Transverse colon (tissue), 3 donors: Measurements from ENCODE around the gene NLRC5.

Experiments used
- POLR2A ChIP-seq: fragments of 450-650 bp; IDR thresholded peaks from one replicate; pipeline ENCODE4 v1.6.1; 2016; ENCODE audit warnings: antibody characterized with exemption, mild to moderate bottlenecking, moderate library complexity
- TF ChIP-seq, protein P1 (sequence below), 5 experiments: fragments of 200-600 bp in 3 of 5; fragments of 450-650 bp in 2 of 5; sonication (generic) in 3 of 5; IDR thresholded peaks; 1 replicate in 2 of 5; 2 replicates in 3 of 5; pipeline ENCODE4 v1.5.1; 2016 to 2017; ENCODE audit warnings: antibody characterized with exemption in 5 of 5, inconsistent platforms in 3 of 5, mild to moderate bottlenecking in 2 of 5, moderate library complexity in 1 of 5

GRCh38 chr16:57042157-57043111 lies 53.1 kb downstream of the NLRC5 start:
- no peak for TF ChIP-seq POLR2A
- TF ChIP-seq, protein P1, sequence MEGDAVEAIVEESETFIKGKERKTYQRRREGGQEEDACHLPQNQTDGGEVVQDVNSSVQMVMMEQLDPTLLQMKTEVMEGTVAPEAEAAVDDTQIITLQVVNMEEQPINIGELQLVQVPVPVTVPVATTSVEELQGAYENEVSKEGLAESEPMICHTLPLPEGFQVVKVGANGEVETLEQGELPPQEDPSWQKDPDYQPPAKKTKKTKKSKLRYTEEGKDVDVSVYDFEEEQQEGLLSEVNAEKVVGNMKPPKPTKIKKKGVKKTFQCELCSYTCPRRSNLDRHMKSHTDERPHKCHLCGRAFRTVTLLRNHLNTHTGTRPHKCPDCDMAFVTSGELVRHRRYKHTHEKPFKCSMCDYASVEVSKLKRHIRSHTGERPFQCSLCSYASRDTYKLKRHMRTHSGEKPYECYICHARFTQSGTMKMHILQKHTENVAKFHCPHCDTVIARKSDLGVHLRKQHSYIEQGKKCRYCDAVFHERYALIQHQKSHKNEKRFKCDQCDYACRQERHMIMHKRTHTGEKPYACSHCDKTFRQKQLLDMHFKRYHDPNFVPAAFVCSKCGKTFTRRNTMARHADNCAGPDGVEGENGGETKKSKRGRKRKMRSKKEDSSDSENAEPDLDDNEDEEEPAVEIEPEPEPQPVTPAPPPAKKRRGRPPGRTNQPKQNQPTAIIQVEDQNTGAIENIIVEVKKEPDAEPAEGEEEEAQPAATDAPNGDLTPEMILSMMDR (IDR thresholded peaks at IDR 0.05) = no peak
